Suppressor macrophage treated with lipopolysaccharide for 4 hours (primary cell): ENCODE results near the gene AKAP13.

ENCODE experiments used
- DNase-seq: peaks from one replicate; pipeline ENCODE4 v3.0.0-alpha.2; 2020

The AKAP13 gene

DNA sequence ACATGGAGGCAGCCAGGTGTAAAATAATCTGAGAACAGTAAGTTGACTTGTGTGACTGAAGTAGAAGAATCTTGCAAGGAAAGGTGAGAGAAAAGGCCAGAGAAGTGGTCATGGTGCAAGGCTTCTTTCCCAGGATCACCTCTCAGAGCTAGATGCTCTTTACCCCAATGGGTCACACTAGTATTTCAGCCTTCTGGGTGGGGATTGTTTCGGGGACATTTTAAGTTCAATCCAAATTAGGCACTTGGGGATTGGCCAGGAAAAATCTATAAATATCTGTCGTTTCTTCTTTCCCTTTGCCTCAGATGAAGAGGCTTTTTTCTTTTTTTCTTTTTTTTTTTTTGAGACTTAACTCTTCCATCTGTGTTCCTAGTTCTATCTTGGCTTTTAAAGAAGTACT, 226.3 kb downstream of the AKAP13 start:
- no peak for DNase-seq

DNA sequence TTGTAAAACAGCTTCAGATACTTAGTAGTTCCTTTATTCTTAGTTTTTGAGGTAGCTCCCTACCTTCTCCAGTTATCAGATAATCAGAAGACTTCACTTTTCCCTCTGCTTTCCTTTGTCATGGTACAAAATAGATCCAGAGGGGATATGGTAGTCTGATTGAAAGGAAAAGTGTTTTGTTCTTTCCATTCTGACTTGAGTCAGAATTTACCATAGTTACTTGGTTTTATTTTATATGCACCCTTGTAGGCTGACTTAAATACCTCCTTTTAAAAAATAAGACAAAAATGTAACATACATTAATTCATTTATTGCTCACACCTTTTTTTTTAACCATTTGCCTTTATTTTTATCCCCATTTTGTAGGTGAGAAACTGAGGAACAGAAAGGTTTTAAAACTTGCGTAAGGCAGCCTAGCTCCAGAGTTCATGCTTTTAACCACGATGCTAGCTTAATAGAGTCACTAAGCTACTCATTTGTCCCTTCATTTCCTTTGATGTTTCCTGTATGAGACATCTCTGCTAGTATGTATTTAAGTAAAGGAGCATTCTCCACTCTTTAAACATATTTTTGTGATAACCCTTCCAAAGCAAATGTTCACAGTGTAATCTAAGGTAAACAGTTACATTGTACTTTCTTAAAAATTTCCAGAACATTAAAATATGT, 226.9 kb downstream of the AKAP13 start:
- DNase-seq = no peak

DNA sequence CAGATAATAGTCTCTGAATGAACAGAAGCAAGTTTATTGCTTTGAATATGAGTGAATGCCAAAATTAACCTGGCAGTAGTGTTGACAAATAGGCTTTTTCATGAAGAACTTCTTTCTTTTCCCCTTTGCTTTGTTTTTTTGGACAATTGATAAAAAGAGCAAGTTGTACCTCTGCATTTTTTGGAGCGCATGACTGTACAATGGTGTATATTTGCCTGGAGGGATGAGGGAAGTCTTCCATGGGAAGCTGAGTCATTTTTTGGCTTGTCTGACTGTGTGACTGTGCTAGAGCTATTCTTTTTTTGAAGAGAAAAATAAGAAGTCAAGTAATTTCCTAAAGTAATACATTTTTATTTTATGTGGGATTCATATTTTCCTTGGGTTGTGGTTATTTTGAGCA, 227.4 kb downstream of the AKAP13 start:
- DNase-seq = peak; percentile 62

DNA sequence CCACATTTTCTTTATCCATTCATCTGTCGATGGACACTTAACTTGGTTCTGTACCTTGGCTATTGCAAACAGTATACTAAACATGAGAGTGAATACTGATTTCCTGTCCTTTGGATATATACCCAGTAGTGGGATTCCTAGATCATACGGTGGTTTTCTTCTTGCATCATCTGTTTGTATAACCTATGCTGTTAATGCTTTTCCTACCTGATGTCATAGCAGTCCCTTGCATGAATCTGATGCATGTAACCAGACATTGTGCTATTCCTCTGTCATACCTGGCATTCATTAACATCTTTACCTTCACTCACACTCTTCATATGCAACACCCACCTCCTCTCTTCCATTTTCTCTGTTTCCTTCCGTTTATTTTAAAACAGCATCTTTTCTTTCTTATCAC, 229.1 kb downstream of the AKAP13 start:
- DNase-seq = no peak

DNA sequence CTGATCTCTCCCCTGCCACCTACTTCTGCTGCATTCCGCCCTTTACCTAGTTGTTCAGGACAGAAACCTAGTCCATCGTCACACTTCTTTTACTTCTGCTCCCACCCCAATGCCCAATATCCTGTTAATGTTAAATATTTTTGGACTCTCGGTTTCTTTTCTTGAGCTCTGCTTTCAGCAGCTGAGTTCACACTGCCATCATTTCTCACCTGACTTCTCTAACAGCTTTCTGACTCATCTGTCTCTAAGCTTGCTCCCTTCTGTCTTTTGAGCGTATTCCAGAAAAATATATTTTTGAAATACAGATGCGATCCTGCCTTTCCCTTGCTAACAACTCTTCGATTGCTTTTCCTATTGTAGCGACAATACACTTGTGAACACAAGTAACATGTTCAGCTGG, 231.0 kb downstream of the AKAP13 start:
- DNase-seq = no peak

DNA sequence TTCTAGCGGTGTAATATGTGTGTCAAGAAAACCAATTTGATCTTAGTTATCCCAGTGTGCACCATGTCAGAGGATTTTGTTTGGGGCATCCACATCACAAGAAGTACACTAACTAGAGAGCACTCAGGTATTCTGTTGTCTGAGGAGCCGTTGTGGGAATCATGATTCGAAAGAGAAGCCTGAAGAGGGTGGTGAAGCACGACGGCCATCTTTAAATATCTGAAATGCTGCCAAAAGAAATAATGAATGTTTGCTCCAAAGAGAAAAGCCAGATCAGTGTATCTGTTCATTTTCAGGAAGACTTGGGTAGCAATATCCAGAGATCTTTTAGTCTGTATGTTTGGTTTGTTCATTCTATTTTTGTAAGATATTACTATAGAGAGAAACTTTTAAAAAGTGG, 233.7 kb downstream of the AKAP13 start:
- no peak for DNase-seq

DNA sequence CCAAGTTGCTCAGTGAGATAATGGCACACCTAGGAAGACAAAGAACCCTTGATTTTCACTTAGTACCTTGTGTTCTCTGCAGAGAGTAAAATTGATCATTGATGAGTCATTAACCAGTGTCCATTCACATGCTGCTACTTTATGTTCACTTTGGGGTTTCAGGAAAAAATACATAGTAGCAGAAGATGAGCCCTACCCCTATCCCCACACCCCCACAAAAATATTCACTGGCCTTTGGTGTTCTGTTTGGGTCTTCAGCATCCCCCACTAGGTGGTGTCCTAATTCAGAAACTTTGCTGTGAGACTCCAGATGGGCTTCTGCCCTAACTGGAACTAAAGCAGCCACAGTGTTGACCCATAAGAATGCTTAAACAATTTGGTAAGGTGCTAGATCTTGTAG, 235.5 kb downstream of the AKAP13 start:
- DNase-seq = peak; percentile 44

DNA sequence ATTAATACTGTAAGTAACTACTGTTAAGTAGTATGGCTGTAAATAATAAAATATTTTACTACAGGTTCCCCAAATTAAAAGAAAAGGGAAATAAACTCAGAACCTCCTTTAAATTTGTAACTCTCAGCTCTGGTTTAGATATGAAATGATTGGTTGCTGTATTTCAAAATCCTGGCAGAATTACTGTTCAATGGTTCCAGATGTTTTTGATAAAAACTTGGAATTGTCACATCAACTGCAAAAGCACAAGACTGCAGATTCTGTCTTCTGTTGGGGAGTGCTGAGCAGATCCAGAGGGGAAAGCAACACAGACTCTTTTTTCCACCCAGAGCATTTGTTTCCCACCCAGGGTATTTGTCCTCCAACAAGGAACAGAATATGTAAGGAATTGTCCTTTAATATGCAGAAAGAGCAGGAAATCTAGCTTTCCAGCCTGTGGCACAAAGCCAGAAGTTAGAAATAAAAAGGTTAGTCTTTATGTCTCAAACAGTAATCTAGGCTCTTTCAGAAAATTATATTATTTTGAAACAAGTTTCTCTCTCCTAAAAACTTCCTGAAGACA, 236.2 kb downstream of the AKAP13 start:
- DNase-seq = no peak

DNA sequence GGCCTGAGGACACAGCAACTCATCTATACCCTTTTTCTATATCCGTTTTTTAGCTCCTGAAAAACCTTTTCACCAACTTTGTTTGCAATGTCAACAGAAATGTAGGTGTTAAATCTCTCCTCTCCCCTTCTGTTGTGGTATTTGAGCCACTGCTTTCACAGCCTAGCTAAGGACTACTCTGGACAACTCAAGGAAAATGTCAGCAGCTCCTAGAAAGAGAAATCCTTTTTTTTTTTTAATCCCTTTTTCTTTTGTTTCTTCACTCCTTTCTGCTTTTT, 237.8 kb downstream of the AKAP13 start:
- no peak for DNase-seq

DNA sequence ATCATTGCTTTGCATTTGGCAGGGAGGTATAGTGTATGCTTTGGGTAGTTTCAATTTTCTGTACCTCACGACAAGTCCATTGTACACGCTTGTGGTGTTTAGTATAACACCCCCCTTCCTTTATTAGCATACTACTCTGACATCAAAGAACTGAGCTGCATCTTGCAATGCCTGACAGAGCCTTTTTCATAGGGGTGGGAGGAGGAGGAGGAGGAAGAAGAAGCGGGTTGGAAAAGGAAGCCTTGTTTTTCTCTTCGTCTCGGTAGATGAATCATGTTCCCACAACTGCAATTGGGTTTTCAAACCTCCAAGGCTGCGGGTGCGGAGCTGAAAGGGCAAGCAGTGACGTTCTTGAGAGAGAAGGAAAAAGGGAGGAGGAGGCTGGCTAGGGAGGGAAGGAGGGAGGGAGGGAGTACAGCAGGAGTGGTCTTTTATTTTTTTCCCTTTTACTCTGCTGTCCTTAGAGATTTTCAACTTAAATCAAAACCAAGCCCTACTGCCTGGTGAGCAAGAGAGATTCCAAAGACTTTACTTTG, 238.6 kb downstream of the AKAP13 start:
- peak; percentile 95 for DNase-seq

DNA sequence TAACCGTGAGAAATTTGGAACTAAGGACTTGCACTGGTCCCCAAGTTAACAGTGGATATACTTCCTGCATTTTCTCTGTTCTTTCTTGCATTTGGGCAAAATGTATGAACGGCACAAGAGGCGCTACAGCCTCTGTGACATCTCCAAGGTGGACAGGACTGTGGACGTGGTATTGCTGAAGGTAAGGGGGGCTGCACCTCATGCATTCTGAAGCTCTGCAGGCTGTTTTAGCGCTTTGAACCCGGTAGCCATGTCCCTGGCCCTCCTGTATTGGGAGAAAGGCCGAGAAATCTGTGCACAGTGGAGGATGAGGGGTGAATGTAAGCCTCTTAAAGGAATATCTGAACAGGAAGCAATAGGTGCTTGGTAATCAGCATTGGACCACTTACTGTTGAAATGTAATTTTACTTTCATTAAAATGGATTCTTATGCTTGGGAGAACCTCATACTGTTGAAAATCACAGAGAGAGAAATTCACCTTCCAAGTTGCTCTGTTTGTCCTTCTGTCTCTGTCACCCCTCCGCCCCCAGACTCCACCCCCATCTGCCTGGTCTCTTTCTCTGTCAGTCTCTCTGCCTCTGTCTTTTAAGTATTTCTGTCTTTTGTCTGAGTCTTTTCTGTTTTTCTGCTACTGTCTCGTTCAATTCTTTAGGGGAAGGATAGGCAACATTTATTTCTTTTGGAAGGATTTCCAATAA, 239.7 kb downstream of the AKAP13 start:
- peak; percentile 42 for DNase-seq

DNA sequence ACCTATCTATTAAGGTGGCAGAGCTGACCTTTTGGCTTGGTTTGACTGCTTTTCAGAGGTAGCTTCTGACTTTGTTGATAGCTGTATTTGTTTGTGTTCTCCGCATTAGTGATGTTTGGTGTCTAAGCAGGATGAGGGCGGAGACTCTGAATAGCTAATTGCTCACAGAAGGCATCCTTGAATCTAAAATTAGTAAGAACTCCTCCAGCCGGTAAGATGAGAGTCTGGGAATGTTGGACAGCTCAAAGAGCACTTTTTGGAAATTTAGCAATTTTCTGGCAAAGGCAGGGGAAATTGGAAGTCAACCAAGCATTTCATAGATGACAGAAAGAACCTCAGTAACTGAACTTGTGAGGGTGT, 240.3 kb downstream of the AKAP13 start:
- no peak for DNase-seq

DNA sequence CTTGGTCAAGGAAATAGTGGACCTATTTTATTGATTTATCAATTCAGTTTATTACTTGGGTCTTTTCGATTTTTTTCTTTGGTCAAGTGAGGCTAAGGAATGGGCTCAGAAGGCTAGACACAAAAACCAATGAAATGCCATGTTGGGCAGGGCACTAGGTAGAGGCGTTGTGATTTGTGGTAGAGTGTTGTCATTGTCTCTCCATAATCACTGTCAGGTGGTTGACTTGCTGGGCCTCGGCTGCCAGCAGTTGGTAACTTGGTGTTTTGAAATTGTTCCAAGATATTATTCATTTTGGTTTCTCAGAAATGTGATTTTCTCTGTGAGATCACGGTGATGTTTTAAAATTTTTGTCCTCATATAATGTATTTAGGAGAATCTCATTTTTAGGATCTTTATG, 240.7 kb downstream of the AKAP13 start:
- peak; percentile 64 for DNase-seq

DNA sequence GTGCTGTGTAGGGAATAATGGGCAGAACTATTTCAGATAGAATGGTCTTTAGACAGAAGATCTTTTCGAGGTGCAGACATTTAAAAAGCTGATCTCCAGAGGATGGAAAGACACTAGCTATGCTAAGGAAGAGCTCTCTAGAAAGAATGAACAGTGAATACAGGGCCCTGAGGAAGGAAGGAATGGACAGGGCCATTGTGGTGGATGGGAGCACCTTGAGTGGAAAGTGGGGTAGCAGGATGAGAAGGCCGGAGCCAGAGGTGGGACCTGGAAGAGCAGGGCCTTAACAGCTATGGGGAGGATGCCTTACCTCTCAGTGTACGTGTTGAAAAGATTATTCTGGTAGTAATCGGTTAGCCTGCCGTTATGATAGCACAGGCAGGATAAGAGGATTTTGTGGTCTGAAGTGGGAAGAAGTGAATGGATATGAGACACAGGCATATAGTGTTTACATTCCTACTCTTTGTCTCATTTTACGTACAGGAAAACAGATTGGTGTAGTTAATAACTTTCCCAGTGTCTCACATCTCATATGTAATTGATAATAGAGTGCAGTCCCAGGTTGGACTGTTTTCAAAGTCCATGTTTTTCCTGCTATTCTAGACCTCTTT, 241.9 kb downstream of the AKAP13 start:
- DNase-seq = no peak

DNA sequence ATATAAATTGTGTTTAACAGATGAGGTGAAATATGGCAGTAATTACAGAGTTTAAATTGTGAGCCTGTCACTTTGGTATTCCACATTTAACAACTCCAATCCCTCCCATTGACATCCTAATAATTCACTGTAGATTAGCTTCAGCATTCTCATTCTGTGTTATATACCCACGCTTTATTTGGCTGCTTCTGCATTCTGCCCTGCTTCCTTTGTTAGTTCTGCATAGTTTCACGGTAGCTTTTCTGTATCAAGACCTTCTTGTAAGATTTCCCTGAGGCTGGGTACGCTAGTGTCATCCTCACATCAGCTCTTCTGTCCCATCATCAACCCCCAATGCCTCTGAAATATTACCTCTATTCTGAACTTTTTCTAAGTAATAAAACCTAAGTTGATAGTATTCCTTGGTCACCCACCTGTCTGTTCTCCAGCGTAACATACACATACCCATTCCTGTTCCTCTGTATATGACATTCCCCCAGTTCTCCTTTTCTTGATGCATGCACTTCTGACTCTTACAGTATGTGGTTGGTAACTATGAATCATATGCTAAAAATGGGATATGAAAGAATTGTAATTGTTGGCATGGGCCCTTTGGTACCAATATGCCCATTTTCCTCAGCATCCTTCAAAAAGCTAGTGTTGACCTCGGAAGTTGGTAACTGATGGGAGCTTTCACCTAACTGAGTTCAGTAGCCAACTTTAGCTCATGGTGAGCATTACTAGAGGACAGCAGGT, 243.1 kb downstream of the AKAP13 start:
- DNase-seq = peak; percentile 85

DNA sequence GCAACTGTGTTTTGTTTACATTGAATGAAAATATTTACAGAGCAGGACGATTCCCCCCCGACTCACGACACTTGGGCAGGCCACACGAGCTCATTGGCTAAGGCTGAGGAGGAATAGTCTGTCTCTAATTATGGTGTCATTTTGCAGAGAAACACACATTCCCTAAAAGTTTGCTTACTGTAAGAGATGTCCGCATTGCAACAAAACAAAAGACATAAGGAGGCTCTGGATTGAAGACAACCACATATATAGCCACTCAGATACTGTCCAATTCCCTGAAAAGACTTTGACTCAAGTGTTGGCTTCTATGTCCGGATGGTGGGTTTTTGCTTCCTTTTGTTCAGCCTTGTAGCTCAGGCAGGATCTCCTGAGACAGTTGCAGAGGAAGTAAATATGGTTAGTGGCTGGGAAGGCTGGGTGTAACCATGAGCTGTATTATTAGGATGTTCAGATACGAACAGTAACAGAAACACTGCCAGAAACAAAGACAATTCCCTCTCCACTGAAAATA, 243.9 kb downstream of the AKAP13 start:
- no peak for DNase-seq

DNA sequence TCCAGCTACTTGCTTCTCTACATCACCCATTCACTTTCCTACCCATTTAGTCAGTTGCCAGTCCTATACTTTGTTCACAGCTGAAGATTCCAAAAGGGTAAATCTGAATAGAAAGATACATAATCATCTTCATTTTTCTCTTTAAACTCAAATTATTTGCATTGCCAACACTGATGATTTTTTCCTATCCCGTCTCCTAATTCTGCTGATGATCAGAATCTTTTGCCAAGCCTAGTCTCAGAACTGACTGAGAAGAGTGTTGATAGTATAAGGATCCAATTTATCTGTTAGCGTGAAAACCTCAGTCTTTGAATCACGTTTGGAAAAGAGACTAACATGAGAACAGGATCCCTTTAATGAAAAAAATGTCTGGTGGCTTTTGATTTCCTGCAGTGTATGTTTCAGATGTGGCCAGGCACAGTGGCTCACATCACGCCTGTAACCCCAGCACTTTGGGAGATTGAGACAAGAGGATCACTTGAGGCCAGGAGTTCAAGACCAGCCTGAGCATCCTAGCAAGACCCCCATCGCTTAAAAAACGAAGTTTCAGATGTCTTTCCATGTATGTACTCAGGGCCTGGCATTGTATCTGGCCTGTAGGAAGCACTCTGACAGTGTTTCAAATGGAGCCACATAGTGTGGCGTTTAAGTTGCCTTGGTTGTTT, 244.9 kb downstream of the AKAP13 start:
- DNase-seq = no peak

DNA sequence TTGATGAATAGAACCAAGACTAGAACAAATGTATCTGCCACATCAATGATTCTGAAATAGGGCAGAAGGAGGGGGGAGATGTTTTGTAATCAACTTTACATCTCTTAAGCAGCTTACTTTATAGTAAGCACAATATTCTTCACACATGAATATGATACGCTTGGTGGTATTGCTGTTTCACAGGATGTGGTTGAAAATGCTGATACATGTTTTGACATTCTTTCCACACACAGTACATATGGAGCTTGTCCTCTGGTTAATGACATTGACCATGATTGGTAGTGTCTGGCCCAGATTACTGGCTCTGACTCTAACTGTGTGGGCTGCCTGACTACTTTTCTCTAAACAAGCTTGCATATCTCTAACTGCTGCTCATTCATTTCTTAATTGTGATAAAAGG, 245.5 kb downstream of the AKAP13 start:
- DNase-seq = no peak

DNA sequence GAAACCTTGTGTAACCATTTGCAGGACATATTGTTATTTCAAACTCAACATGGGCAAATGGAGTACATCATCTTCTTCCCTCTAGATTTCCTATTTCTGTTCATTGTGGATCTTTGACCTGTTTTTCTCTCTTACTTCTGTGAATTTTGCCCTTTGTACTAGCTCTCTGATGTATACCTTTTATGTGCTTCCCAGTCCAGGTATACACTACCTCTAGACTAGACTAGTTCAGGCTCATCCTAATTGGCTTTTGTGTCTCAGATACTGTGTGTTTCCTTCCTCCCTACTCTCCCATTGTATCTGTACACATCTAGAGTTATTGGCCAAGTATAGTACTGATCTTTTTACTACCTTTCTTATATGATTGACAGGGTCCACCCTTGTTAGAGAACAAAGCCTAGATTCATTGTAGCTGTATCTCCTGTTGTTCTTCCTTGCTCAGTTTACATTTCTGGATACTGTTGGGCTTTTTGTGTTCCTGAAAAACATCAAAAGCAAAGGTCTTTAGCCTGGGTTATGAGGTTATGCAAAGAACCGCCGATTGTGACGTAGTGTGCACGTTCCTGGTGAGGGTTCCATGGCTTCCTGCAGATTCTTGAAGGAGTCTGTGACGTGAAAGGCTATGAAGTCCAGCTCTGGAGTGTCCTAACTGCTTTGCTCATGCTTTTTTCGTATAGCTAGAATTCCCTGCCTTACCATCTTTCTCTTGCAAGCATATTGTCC, 247.0 kb downstream of the AKAP13 start:
- DNase-seq = no peak

DNA sequence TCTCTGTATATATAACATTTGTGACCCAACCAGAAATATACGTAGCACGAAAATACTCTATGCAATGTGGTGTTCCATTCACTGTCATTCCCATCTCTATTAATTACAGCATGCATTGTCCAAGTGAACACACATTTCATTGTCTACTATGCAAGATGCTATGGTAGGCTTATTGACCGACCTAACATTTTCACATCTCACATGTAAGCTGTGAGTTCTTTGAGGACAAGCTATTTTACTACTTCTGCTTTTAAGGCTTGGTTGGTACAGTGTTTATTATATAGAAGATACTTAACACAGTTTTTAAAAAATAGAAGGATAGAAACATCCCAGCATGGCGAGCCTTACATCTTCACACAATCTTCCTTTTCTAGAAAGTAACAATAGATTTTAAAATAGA, 249.9 kb downstream of the AKAP13 start:
- DNase-seq = no peak

DNA sequence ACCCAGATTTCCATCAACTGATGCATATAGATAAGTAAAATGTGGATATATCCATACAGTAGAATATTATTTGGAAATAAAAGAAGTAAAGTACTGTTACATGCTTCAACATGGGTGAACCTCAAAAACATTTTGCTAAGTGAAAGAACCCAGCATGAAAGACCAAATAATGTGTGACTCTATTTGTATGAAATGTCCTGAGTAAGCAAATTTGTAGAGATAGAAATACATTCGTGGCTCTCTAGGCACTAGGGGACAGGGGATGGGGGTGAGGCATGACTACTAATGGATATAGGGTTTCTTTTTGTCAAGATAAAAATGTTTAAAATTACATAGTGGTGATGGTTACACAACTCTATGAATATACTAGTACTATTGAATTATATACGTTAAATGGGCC, 250.6 kb downstream of the AKAP13 start:
- no peak for DNase-seq

DNA sequence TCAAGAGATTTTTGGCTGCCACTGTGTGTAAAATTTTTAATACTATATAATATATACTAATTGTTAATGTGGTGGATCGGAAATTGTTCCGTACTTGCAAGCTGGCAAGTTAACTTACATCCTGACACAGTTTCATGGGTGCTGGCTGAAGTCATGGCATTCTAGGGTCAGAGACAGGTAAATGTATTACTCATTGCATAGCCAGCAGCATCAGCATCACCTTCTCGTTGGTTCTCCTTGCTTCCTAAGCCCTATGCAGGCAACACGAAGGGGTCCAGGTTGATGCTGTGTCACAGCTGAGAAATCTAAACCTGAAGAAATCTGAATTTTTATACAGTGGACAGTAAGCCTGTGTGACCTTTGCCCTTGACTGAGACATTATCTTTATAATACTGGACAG, 251.6 kb downstream of the AKAP13 start:
- no peak for DNase-seq
